IMR-90 (cell line): Measurements from ENCODE around the gene ACTL9. TPM values are rescaled to one million over a fixed set of nuclear protein-coding genes. Genes with fewer than 3 reads are reported as not detected.

Experiments
- ATAC-seq: fragments of 200-7000 bp; cut with Tn5 transposase; 2 replicates; pipeline ENCODE4 v1.9.1; 2020; ENCODE audit warnings: low read depth, mild to moderate bottlenecking, moderate library complexity
- BruUV-seq: library from RNA; stranded (reverse); fragments of 400-500 nt; replicated peaks from 2 replicates; lab custom pipeline; 2021; lab: Mats Ljungman, UMichigan
- CTCF ChIA-PET: fragments of 300-600 bp; formaldehyde crosslinking; extraction: SDS; loops from one replicate; lab custom pipeline; 2021; ENCODE audit warnings: antibody characterized with exemption; lab: Yijun Ruan, JAX
- POLR2A ChIA-PET: fragments of 300-600 bp; sonication (Branson Sonifier 250); formaldehyde crosslinking; loops from one replicate; lab custom pipeline; 2022; ENCODE audit warnings: antibody characterized with exemption; ENCODE audit not compliant: unreplicated experiment; lab: Charles Lee
- DNase-seq: peaks from one replicate; pipeline ENCODE4 v3.0.0; 2013
- H2AFZ ChIP-seq: replicated peaks from 2 replicates; pipeline ENCODE3; 2013; ENCODE audit warnings: low read length, mild to moderate bottlenecking; ENCODE audit not compliant: poor library complexity
- H2AK5ac ChIP-seq: 2 replicates; pipeline ENCODE4 v1.6.1; 2013; ENCODE audit warnings: low read depth, low read length, inconsistent platforms
- H2AK9ac ChIP-seq: replicated peaks from 2 replicates; pipeline ENCODE3; 2013; ENCODE audit warnings: mild to moderate bottlenecking, low read depth, low read length, moderate library complexity; ENCODE audit not compliant: poor library complexity
- H2BK120ac ChIP-seq: 2 replicates; pipeline ENCODE4 v1.6.1; 2013; ENCODE audit warnings: low read depth, low read length, inconsistent platforms
- H2BK15ac ChIP-seq: 3 replicates; pipeline ENCODE4 v1.6.1; 2013; ENCODE audit warnings: low read depth, low read length, inconsistent platforms
- H2BK20ac ChIP-seq: 2 replicates; pipeline ENCODE4 v1.6.1; 2013; ENCODE audit warnings: low read depth, mild to moderate bottlenecking, inconsistent platforms, low read length, moderate library complexity
- H2BK5ac ChIP-seq: 2 replicates; pipeline ENCODE4 v1.6.1; 2013; ENCODE audit warnings: mild to moderate bottlenecking, low read depth, low read length, inconsistent platforms; ENCODE audit not compliant: poor library complexity, severe bottlenecking
- H3K14ac ChIP-seq: replicated peaks from 2 replicates; pipeline ENCODE4 v1.6.1; 2013; ENCODE audit warnings: low read depth, low read length, inconsistent platforms
- H3K18ac ChIP-seq: 2 replicates; pipeline ENCODE4 v1.6.1; 2013; ENCODE audit warnings: low read depth, low read length, control low read depth
- H3K23ac ChIP-seq: 2 replicates; pipeline ENCODE4 v1.6.1; 2013; ENCODE audit warnings: low read depth, low read length, inconsistent platforms
- H3K27ac ChIP-seq: 2 replicates; pipeline ENCODE4 v1.5.1; 2013; ENCODE audit warnings: mild to moderate bottlenecking, control low read depth, low read length; ENCODE audit not compliant: insufficient read depth
- H3K27me3 ChIP-seq: 2 replicates; pipeline ENCODE4 v1.6.1; 2013; ENCODE audit warnings: low read length; ENCODE audit not compliant: control insufficient read depth, insufficient read depth
- H3K36me3 ChIP-seq: 2 replicates; pipeline ENCODE4 v1.6.1; 2013; ENCODE audit warnings: low read length, mixed read lengths; ENCODE audit not compliant: control insufficient read depth, insufficient read depth
- H3K4ac ChIP-seq: 2 replicates; pipeline ENCODE4 v1.6.1; 2013; ENCODE audit warnings: low read depth, low read length, inconsistent platforms
- H3K4me1 ChIP-seq: 2 replicates; pipeline ENCODE4 v1.6.1; 2013; ENCODE audit warnings: low read length, mixed read lengths; ENCODE audit not compliant: control insufficient read depth, insufficient read depth
- H3K4me2 ChIP-seq: 2 replicates; pipeline ENCODE4 v1.6.1; 2013; ENCODE audit warnings: low read depth, mild to moderate bottlenecking, control low read depth, low read length, moderate library complexity
- H3K4me3 ChIP-seq: 2 replicates; pipeline ENCODE4 v1.5.1; 2013; ENCODE audit warnings: low read depth, mild to moderate bottlenecking, control low read depth, low read length, moderate library complexity; ENCODE audit not compliant: insufficient read depth
- H3K56ac ChIP-seq: 2 replicates; pipeline ENCODE4 v1.6.1; 2013; ENCODE audit warnings: low read length, inconsistent platforms; ENCODE audit not compliant: insufficient read depth; ENCODE audit errors: extremely low read depth
- H3K79me1 ChIP-seq, 2 experiments: 2 replicates each; pipeline ENCODE4 v1.6.1; 2013; ENCODE audit warnings: low read length in 2 of 2, inconsistent platforms in 1 of 2, low read depth in 1 of 2
- H3K9ac ChIP-seq: 2 replicates; pipeline ENCODE4 v1.6.1; 2013; ENCODE audit warnings: low read depth, low read length, control low read depth
- H3K9me1 ChIP-seq: 2 replicates; pipeline ENCODE4 v1.6.1; 2013; ENCODE audit warnings: low read length, inconsistent platforms; ENCODE audit not compliant: insufficient read depth
- H3K9me3 ChIP-seq: 2 replicates; pipeline ENCODE4 v1.6.1; 2013; ENCODE audit warnings: low read length; ENCODE audit not compliant: control insufficient read depth, insufficient read depth
- H4K20me1 ChIP-seq: 2 replicates; pipeline ENCODE4 v1.6.1; 2013; ENCODE audit warnings: low read length, inconsistent platforms; ENCODE audit not compliant: insufficient read depth
- H4K5ac ChIP-seq: 2 replicates; pipeline ENCODE4 v1.6.1; 2013; ENCODE audit warnings: mild to moderate bottlenecking, low read depth, low read length, control low read depth
- H4K8ac ChIP-seq, 2 experiments: 2 replicates each; pipeline ENCODE4 v1.6.1; 2013; ENCODE audit warnings: low read depth in 2 of 2, low read length in 2 of 2, control low read depth in 1 of 2, inconsistent platforms in 1 of 2
- H4K91ac ChIP-seq: 2 replicates; pipeline ENCODE4 v1.6.1; 2013; ENCODE audit warnings: low read depth, low read length, inconsistent platforms; ENCODE audit not compliant: insufficient read depth
- BHLHE40 ChIP-seq: fragments of 150-350 bp; IDR thresholded peaks from 2 replicates; pipeline ENCODE4 v1.6.1; 2016; ENCODE audit warnings: mild to moderate bottlenecking, low read depth, low read length
- CEBPB ChIP-seq: IDR thresholded peaks from 2 replicates; pipeline ENCODE4 v1.6.1; 2012; ENCODE audit warnings: low read depth, low read length, improper control_type of control experiment
- CHD1 ChIP-seq: IDR thresholded peaks from 2 replicates; pipeline ENCODE4 v1.6.1; 2012; ENCODE audit warnings: low read depth, low read length, improper control_type of control experiment
- FOS ChIP-seq: fragments of 150-350 bp; IDR thresholded peaks from 2 replicates; pipeline ENCODE4 v1.6.1; 2016; ENCODE audit warnings: low read depth, low read length
- MAFK ChIP-seq: IDR thresholded peaks from 2 replicates; pipeline ENCODE4 v1.6.1; 2012; ENCODE audit warnings: low read depth, low read length, improper control_type of control experiment
- MAZ ChIP-seq: IDR thresholded peaks from 2 replicates; pipeline ENCODE4 v1.6.1; 2012; ENCODE audit warnings: low read depth, mild to moderate bottlenecking, low read length, improper control_type of control experiment, moderate library complexity, borderline replicate concordance
- MXI1 ChIP-seq: IDR thresholded peaks from 2 replicates; pipeline ENCODE4 v1.6.1; 2012; ENCODE audit warnings: low read depth, mild to moderate bottlenecking, low read length, moderate library complexity, borderline replicate concordance
- NFE2L2 ChIP-seq: fragments of 150-350 bp; IDR thresholded peaks from 2 replicates; pipeline ENCODE4 v1.6.1; 2016; ENCODE audit warnings: low read depth, mild to moderate bottlenecking, low read length
- RAD21 ChIP-seq: IDR thresholded peaks from 2 replicates; pipeline ENCODE4 v1.6.1; 2012; ENCODE audit warnings: low read length, improper control_type of control experiment
- RCOR1 ChIP-seq: IDR thresholded peaks from 2 replicates; pipeline ENCODE4 v1.6.1; 2012; ENCODE audit warnings: mild to moderate bottlenecking, low read length, improper control_type of control experiment; ENCODE audit not compliant: insufficient replicate concordance
- RFX5 ChIP-seq: IDR thresholded peaks from 2 replicates; pipeline ENCODE4 v1.8.0; 2012; ENCODE audit warnings: low read depth, mild to moderate bottlenecking, low read length, moderate library complexity
- SMC3 ChIP-seq: fragments of 150-350 bp; IDR thresholded peaks from 2 replicates; pipeline ENCODE4 v1.6.1; 2016; ENCODE audit warnings: low read depth, mild to moderate bottlenecking, antibody characterized with exemption, low read length, moderate library complexity
- USF2 ChIP-seq: fragments of 150-350 bp; IDR thresholded peaks from 2 replicates; pipeline ENCODE4 v1.6.1; 2017; ENCODE audit warnings: mild to moderate bottlenecking, antibody characterized with exemption, low read length, low read depth
- WGBS, 2 experiments: methylation state at CpG; one replicate each; pipeline versions ENCODE4 v1.1.5 to v1.1.7; 2013; ENCODE audit warnings: missing lambda C conversion rate in 2 of 2; ENCODE audit not compliant: insufficient read length in 1 of 2; ENCODE audit errors: extremely low coverage in 2 of 2; 5-methylcytosine and 5-hydroxymethylcytosine counted together
- dilution Hi-C: fragments of 300-500 bp; cut with HindIII; formaldehyde crosslinking; loops from one replicate; pipeline ENCODE4 v1.14.3; 2018; ENCODE audit warnings: low sequenced_read_pairs; ENCODE audit not compliant: unreplicated experiment
- in situ Hi-C: fragments of 300-500 bp; cut with MboI; formaldehyde crosslinking; loops from 3 replicates; pipeline ENCODE4 v1.14.3; 2019; ENCODE audit warnings: low sequenced_read_pairs, inconsistent platforms, mixed read lengths
- intact Hi-C: fragments of 100-400 bp; cut with micrococcal nuclease; formaldehyde crosslinking; loops from 2 replicates; pipeline ENCODE4 v1.10.0; 2022
- polyA plus RNA-seq, 3 experiments: library from polyadenylated mRNA; depleted of rRNA; stranded (reverse); fragments of >200 nt; gene quantifications; 2 replicates each; pipeline ENCODE4 v1.2.3, GENCODE V29; 2012; ENCODE audit warnings: low replicate concordance in 1 of 3
- total RNA-seq: library from RNA; depleted of rRNA; stranded (reverse); fragments of >200 nt; gene quantifications from 2 replicates; pipeline ENCODE4 v1.2.3, GENCODE V29; 2012
- TF ChIP-seq, protein P1 (sequence below): fragments of 150-350 bp; IDR thresholded peaks from 2 replicates; pipeline ENCODE4 v1.6.1; 2016; ENCODE audit warnings: low read depth, mild to moderate bottlenecking, low read length, moderate library complexity, borderline replicate concordance

Gene ACTL9
- total and polyA plus RNA-seq, 2 of the 4 experiments (the other 2 are of a cell fraction), result not detected

GRCh38 chr19:8657869-8658268 lies 40.7 kb downstream of the ACTL9 start:
- Histone ChIP-seq H2BK15ac (no peak overlapping the region), H3K23ac (no peak overlapping the region), H3K4ac (no peak overlapping the region), H3K9me3 (no peaks in the 10 kb centered on the region), H2BK5ac (no peak overlapping the region), H2AK5ac (no peak overlapping the region), H2AFZ (no peak overlapping the region), H2BK120ac (no peak overlapping the region), H3K9me1 (no peaks in the 10 kb centered on the region), H4K8ac (no peak overlapping the region), H3K4me1 (no peaks in the 10 kb centered on the region), H3K36me3 (no peaks in the 10 kb centered on the region), H3K18ac (no peak overlapping the region), H2AK9ac (no peak overlapping the region), H3K79me1 (no peaks in the 10 kb centered on the region), H3K9ac (no peak overlapping the region), H2BK20ac (no peak overlapping the region), H3K27me3 (peaks cover 3% of the 10 kb centered on the region; the same call in 1 of the 2 replicates), H4K91ac (no peak overlapping the region), H3K14ac (no peak overlapping the region), H3K4me2 (no peak overlapping the region), H3K27ac (no peak overlapping the region), H3K4me3 (no peak overlapping the region), H3K56ac (no peak overlapping the region), H4K20me1 (no peaks in the 10 kb centered on the region), H4K5ac (no peak overlapping the region)
- dilution Hi-C loops, result no loop called here
- 0% methylated on average over 1 of the region's 5 CpGs; no CpG with 5 or more reads in 1 of the 2 experiments for WGBS, 2 experiments
- no peak for TF ChIP-seq MAFK
- TF ChIP-seq SMC3, result no peak
- TF ChIP-seq RFX5, result no peak
- no peak for TF ChIP-seq USF2
- TF ChIP-seq, protein P1, sequence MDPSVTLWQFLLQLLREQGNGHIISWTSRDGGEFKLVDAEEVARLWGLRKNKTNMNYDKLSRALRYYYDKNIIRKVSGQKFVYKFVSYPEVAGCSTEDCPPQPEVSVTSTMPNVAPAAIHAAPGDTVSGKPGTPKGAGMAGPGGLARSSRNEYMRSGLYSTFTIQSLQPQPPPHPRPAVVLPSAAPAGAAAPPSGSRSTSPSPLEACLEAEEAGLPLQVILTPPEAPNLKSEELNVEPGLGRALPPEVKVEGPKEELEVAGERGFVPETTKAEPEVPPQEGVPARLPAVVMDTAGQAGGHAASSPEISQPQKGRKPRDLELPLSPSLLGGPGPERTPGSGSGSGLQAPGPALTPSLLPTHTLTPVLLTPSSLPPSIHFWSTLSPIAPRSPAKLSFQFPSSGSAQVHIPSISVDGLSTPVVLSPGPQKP, result no peak
- TF ChIP-seq RCOR1, result no peak
- no peak for TF ChIP-seq CEBPB
- no peak for TF ChIP-seq FOS
- TF ChIP-seq NFE2L2, result no peak
- no peak for TF ChIP-seq MXI1
- TF ChIP-seq MAZ, result no peak
- TF ChIP-seq BHLHE40, result no peak
- TF ChIP-seq RAD21, result no peak
- TF ChIP-seq CHD1, result no peak
- no peak for DNase-seq
- no TSS peak for BruUV-seq
- POLR2A ChIA-PET, result no interaction called here
- CTCF ChIA-PET, result interaction anchor here (0.6 kb wide), 1 partner anchor 170 kb away, joined by 4 read pairs; no protein-coding TSS in a partner anchor
- ATAC-seq, result no peak
- intact Hi-C loops, result no loop called here
- in situ Hi-C loops, result loop anchor here (25.0 kb wide), 1 partner anchor 429 kb away; the partner anchor contains the start of gene OR1M1
